Measurements from ENCODE around the gene MCF2.

Gene MCF2, protein sequence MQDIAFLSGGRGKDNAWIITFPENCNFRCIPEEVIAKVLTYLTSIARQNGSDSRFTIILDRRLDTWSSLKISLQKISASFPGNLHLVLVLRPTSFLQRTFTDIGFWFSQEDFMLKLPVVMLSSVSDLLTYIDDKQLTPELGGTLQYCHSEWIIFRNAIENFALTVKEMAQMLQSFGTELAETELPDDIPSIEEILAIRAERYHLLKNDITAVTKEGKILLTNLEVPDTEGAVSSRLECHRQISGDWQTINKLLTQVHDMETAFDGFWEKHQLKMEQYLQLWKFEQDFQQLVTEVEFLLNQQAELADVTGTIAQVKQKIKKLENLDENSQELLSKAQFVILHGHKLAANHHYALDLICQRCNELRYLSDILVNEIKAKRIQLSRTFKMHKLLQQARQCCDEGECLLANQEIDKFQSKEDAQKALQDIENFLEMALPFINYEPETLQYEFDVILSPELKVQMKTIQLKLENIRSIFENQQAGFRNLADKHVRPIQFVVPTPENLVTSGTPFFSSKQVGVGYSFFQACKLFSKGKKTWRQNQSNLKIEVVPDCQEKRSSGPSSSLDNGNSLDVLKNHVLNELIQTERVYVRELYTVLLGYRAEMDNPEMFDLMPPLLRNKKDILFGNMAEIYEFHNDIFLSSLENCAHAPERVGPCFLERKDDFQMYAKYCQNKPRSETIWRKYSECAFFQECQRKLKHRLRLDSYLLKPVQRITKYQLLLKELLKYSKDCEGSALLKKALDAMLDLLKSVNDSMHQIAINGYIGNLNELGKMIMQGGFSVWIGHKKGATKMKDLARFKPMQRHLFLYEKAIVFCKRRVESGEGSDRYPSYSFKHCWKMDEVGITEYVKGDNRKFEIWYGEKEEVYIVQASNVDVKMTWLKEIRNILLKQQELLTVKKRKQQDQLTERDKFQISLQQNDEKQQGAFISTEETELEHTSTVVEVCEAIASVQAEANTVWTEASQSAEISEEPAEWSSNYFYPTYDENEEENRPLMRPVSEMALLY

DNA sequence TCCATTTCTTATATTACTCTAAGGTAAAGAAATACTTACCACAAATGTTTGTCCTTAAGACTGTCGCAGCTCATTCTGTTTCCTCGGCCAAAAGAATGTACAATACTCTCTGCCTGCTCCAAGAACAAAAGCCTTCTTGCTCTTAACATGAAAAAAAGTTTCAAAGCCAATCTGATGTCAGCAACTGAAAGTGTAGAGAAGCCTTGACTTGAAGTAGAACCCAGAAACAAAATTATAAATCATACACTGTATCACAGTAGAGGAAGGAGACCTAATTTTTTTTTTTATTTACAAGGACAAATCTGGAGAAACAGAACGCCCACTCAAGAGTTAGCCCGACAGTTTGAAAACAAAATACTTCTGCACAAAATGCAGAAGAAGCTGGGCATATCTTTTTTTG is at the start of gene MCF2:
MCF2 (minus strand) TSS at position 101 of the 400 bp plus-strand sequence. CDS start 56,423 bp downstream, outside the sequence.
- Histone ChIP-seq H3K9me3 (ENCODE audit: control insufficient read depth, insufficient read depth, low read depth, low read length) (no peaks in the 10 kb centered on the region), H3K4me3 (ENCODE audit: low read depth, low read length) (no peak within 1 kb of the TSS), H3K36me3 (ENCODE audit: control insufficient read depth in 2 of 2, insufficient read depth in 1 of 2, low read length in 2 of 2) (no peaks in the 10 kb centered on the region), H3K4me1 (ENCODE audit: control insufficient read depth, insufficient read depth, low read length) (no peaks in the 10 kb centered on the region), H3K27ac (ENCODE audit: extremely low read depth, low read depth, low read length) (no peak within 1 kb of the TSS)
- POLR2A ChIA-PET: no interaction called here
- CTCF ChIA-PET: no interaction called here
- no peak for TF ChIP-seq ZNF610 (tag by site-specific recombination; IDR thresholded peaks at IDR 0.05; ENCODE audit: borderline replicate concordance)
- no peak for TF ChIP-seq ZNF138 (tag by site-specific recombination; IDR thresholded peaks at IDR 0.05; ENCODE audit: borderline replicate concordance)
- TF ChIP-seq ZNF266 (tag by site-specific recombination; IDR thresholded peaks at IDR 0.05; ENCODE audit: low read depth): no peak

DNA sequence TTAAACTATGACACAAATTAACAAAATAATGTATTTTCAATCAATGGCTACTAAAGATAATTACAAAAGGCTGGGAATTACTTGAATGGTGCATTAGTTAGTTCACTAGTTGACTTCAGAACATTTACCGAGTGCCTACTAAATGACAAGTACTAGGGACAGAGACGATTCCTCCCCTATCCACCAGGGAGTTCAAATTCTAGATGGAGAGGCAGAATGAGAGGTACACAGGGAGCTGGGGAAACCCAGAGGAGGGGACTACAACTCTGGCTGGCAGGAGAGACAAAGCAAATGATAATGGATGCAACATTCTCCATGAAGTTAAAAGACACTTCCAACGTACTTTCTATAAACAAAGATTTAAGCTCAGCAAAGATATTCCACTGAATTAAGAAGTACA is 43.1 kb upstream of the MCF2 start:
- Histone ChIP-seq H3K36me3 (ENCODE audit: control insufficient read depth in 2 of 2, insufficient read depth in 1 of 2, low read length in 2 of 2) (peaks cover 0 to 17% of the 10 kb centered on the region in 2 experiments), H3K9me3 (ENCODE audit: control insufficient read depth, insufficient read depth, low read depth, low read length) (no peaks in the 10 kb centered on the region; the same call in 1 of the 2 replicates), H3K4me1 (ENCODE audit: control insufficient read depth, insufficient read depth, low read length) (no peaks in the 10 kb centered on the region), H3K4me3 (ENCODE audit: low read depth, low read length) (no peak overlapping the region), H3K27ac (ENCODE audit: extremely low read depth, low read depth, low read length) (no peak overlapping the region)
- ChIA-PET CTCF (interaction anchor here (0.9 to 1.1 kb wide), 2 partner anchors 8 to 24 kb away, joined by 3 to 6 read pairs; no protein-coding TSS in a partner anchor), POLR2A (no interaction called here)
- TF ChIP-seq ZNF548 (tag by site-specific recombination; IDR thresholded peaks at IDR 0.05) (no peak), SCRT2 (tag by site-specific recombination; IDR thresholded peaks at IDR 0.05) (no peak)

DNA sequence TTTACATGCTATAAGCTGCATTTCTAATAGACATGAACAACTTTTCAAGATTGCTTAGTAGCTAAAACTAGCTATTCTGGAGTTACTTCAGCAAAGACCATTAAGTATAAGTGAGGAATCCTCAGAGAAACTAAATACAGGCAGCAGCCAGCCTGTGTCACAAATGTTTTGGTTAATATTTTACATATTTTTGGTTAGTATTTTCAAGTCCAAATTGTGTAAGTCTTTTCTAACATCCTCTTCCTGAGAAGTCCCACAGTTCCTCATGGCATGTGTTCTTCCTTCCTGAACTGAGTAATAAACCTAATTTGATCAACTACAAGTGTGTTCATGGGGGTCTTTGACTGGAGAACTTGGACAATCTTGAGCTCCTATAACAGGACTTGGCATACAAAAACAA is 42.4 kb upstream of the MCF2 start:
- TF ChIP-seq, protein P1, sequence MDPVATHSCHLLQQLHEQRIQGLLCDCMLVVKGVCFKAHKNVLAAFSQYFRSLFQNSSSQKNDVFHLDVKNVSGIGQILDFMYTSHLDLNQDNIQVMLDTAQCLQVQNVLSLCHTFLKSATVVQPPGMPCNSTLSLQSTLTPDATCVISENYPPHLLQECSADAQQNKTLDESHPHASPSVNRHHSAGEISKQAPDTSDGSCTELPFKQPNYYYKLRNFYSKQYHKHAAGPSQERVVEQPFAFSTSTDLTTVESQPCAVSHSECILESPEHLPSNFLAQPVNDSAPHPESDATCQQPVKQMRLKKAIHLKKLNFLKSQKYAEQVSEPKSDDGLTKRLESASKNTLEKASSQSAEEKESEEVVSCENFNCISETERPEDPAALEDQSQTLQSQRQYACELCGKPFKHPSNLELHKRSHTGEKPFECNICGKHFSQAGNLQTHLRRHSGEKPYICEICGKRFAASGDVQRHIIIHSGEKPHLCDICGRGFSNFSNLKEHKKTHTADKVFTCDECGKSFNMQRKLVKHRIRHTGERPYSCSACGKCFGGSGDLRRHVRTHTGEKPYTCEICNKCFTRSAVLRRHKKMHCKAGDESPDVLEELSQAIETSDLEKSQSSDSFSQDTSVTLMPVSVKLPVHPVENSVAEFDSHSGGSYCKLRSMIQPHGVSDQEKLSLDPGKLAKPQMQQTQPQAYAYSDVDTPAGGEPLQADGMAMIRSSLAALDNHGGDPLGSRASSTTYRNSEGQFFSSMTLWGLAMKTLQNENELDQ (tag by site-specific recombination; IDR thresholded peaks at IDR 0.05; ENCODE audit: low read depth): no peak
- POLR2A ChIA-PET: no interaction called here
- Histone ChIP-seq H3K4me3 (ENCODE audit: low read depth, low read length) (no peak overlapping the region), H3K9me3 (ENCODE audit: control insufficient read depth, insufficient read depth, low read depth, low read length) (no peaks in the 10 kb centered on the region; the same call in 1 of the 2 replicates), H3K36me3 (ENCODE audit: control insufficient read depth in 2 of 2, insufficient read depth in 1 of 2, low read length in 2 of 2) (peaks cover 0 to 18% of the 10 kb centered on the region in 2 experiments), H3K27ac (ENCODE audit: extremely low read depth, low read depth, low read length) (no peak overlapping the region), H3K4me1 (ENCODE audit: control insufficient read depth, insufficient read depth, low read length) (no peaks in the 10 kb centered on the region)
- CTCF ChIA-PET: interaction anchor here (1.1 kb wide), 1 partner anchor 24 kb away, joined by 3 read pairs; no protein-coding TSS in a partner anchor

DNA sequence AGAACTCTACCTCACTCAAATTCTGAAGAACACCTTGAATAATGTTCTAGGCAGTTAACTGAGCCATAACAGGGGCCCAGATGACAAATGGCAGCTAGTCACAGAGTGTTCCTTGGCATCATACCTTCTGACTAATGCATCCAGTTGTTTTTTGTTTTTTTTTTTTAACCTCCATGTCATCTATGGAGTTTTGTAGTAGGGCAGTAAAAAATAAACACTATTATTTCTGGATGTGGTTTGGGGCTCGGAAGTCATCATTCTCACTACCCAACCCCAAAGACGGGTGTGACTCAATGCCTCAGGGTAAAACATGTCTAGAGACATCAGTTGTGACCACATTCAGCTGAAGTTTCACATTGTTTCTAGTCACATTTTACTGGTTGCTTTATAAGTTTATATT is 31.2 kb upstream of the MCF2 start:
- TF ChIP-seq ZBTB21 (tag by site-specific recombination; IDR thresholded peaks at IDR 0.05) (no peak), ZNF623 (tag by site-specific recombination; IDR thresholded peaks at IDR 0.05) (no peak), ZNF112 (tag by site-specific recombination; IDR thresholded peaks at IDR 0.05) (no peak), ZNF544 (tag by site-specific recombination; IDR thresholded peaks at IDR 0.05) (no peak)
- TF ChIP-seq, protein P2, sequence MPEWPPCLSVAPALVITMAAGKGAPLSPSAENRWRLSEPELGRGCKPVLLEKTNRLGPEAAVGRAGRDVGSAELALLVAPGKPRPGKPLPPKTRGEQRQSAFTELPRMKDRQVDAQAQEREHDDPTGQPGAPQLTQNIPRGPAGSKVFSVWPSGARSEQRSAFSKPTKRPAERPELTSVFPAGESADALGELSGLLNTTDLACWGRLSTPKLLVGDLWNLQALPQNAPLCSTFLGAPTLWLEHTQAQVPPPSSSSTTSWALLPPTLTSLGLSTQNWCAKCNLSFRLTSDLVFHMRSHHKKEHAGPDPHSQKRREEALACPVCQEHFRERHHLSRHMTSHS (tag by site-specific recombination; IDR thresholded peaks at IDR 0.05): no peak
- Histone ChIP-seq H3K36me3 (ENCODE audit: control insufficient read depth in 2 of 2, insufficient read depth in 1 of 2, low read length in 2 of 2) (peaks cover 0 to 33% of the 10 kb centered on the region in 2 experiments; a peak in 1 of 3 replicates), H3K9me3 (ENCODE audit: control insufficient read depth, insufficient read depth, low read depth, low read length) (no peaks in the 10 kb centered on the region; the same call in 1 of the 2 replicates), H3K4me1 (ENCODE audit: control insufficient read depth, insufficient read depth, low read length) (peaks cover 3% of the 10 kb centered on the region; the same call in 1 of the 2 replicates), H3K27ac (ENCODE audit: extremely low read depth, low read depth, low read length) (no peak overlapping the region), H3K4me3 (ENCODE audit: low read depth, low read length) (no peak overlapping the region)
- ChIA-PET CTCF (interaction anchor here (1.2 kb wide), 1 partner anchor 183 kb away, joined by 3 read pairs; no protein-coding TSS in a partner anchor), POLR2A (no interaction called here)
